Activated gamma-delta T cell (primary cell): ENCODE data around the gene FAM117B.

ENCODE experiments used
- DNase-seq: peaks from one replicate; lab custom pipeline; 2025; lab: John Stamatoyannopoulos, UW

The FAM117B gene

DNA sequence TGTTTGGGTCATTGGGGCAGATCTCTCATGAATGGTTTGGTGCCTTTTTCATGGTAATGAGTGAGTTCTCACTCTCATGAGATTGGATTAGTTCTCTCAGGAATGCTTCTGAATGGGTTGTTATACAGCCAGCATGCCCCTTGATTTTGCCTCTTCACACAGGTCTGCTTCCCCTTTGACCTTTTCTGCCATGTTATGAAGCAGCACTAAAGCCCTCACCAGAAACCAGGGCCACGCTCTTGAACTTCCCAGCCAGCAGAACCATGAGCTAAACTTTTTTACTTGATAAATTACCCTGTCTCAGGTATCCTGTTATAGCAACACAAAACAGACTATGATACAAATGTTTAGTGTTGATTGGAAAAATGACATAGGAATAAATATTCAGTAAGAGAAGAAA lies 179.5 kb downstream of the FAM117B start:
- DNase-seq, result no peak

DNA sequence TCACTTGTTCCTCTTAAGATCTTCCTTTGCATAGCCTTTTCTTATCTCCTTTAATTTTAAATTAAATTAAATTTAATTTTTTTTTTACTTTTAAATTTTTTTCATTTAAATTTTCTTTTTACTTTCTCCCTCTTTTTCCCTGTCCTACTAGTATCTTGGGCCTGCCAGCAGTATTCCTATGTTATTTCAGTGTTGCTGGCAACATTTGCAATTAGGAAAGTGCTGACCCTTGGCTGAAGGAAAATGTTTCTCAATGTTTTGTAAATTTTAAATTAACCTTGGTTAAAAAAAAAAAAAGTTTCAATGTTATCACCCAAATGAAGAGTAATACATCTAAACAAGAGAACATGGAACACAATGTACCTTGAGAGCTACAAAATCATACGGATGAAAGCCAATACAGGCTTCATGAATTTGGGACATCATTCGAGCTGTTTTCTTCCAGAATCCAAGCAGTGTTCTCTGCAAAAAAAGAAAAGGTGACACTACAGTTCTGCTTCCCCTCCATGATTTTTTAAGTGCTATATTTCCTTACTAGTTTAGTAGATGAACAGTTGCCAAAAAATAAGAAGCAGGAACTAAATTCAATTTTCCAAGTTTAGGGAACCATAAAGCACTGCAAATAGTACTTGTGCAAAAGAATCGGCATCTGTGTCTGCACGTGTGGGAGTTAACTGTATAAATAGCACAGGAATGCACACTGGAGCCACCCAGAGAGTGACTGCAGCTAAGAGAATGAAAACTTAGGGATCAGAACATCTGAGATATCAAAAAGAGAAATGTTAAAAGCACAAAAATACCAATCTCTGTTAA lies 181.0 kb downstream of the FAM117B start:
- no peak for DNase-seq

GRCh38 chr2:202817771-202818170 lies 183.0 kb downstream of the FAM117B start:
- DNase-seq, result no peak

- DNase-seq, result no peak
Observed at GRCh38 chr2:202818321-202818720, 183.6 kb downstream of the FAM117B start.
